IMR-90 (cell line): Measurements from ENCODE around the gene ADAMTS17. TPM values are rescaled to one million over a fixed set of nuclear protein-coding genes. Genes with fewer than 3 reads are reported as not detected.

Experiments used
- ATAC-seq: fragments of 200-7000 bp; cut with Tn5 transposase; 2 replicates; pipeline ENCODE4 v1.9.1; 2020; ENCODE audit warnings: low read depth, mild to moderate bottlenecking, moderate library complexity
- BruUV-seq: library from RNA; stranded (reverse); fragments of 400-500 nt; replicated peaks from 2 replicates; lab custom pipeline; 2021; lab: Mats Ljungman, UMichigan
- CTCF ChIA-PET: fragments of 300-600 bp; formaldehyde crosslinking; extraction: SDS; loops from one replicate; lab custom pipeline; 2021; ENCODE audit warnings: antibody characterized with exemption; lab: Yijun Ruan, JAX
- POLR2A ChIA-PET: fragments of 300-600 bp; sonication (Branson Sonifier 250); formaldehyde crosslinking; loops from one replicate; lab custom pipeline; 2022; ENCODE audit warnings: antibody characterized with exemption; ENCODE audit not compliant: unreplicated experiment; lab: Charles Lee
- DNase-seq: peaks from one replicate; pipeline ENCODE4 v3.0.0; 2013
- H2AFZ ChIP-seq: replicated peaks from 2 replicates; pipeline ENCODE3; 2013; ENCODE audit warnings: low read length, mild to moderate bottlenecking; ENCODE audit not compliant: poor library complexity
- H2AK5ac ChIP-seq: 2 replicates; pipeline ENCODE4 v1.6.1; 2013; ENCODE audit warnings: low read depth, low read length, inconsistent platforms
- H2AK9ac ChIP-seq: replicated peaks from 2 replicates; pipeline ENCODE3; 2013; ENCODE audit warnings: mild to moderate bottlenecking, low read depth, low read length, moderate library complexity; ENCODE audit not compliant: poor library complexity
- H2BK120ac ChIP-seq: 2 replicates; pipeline ENCODE4 v1.6.1; 2013; ENCODE audit warnings: low read depth, low read length, inconsistent platforms
- H2BK15ac ChIP-seq: 3 replicates; pipeline ENCODE4 v1.6.1; 2013; ENCODE audit warnings: low read depth, low read length, inconsistent platforms
- H2BK20ac ChIP-seq: 2 replicates; pipeline ENCODE4 v1.6.1; 2013; ENCODE audit warnings: low read depth, mild to moderate bottlenecking, inconsistent platforms, low read length, moderate library complexity
- H2BK5ac ChIP-seq: 2 replicates; pipeline ENCODE4 v1.6.1; 2013; ENCODE audit warnings: mild to moderate bottlenecking, low read depth, low read length, inconsistent platforms; ENCODE audit not compliant: poor library complexity, severe bottlenecking
- H3K14ac ChIP-seq: replicated peaks from 2 replicates; pipeline ENCODE4 v1.6.1; 2013; ENCODE audit warnings: low read depth, low read length, inconsistent platforms
- H3K18ac ChIP-seq: 2 replicates; pipeline ENCODE4 v1.6.1; 2013; ENCODE audit warnings: low read depth, low read length, control low read depth
- H3K23ac ChIP-seq: 2 replicates; pipeline ENCODE4 v1.6.1; 2013; ENCODE audit warnings: low read depth, low read length, inconsistent platforms
- H3K27ac ChIP-seq: 2 replicates; pipeline ENCODE4 v1.5.1; 2013; ENCODE audit warnings: mild to moderate bottlenecking, control low read depth, low read length; ENCODE audit not compliant: insufficient read depth
- H3K27me3 ChIP-seq: 2 replicates; pipeline ENCODE4 v1.6.1; 2013; ENCODE audit warnings: low read length; ENCODE audit not compliant: control insufficient read depth, insufficient read depth
- H3K36me3 ChIP-seq: 2 replicates; pipeline ENCODE4 v1.6.1; 2013; ENCODE audit warnings: low read length, mixed read lengths; ENCODE audit not compliant: control insufficient read depth, insufficient read depth
- H3K4ac ChIP-seq: 2 replicates; pipeline ENCODE4 v1.6.1; 2013; ENCODE audit warnings: low read depth, low read length, inconsistent platforms
- H3K4me1 ChIP-seq: 2 replicates; pipeline ENCODE4 v1.6.1; 2013; ENCODE audit warnings: low read length, mixed read lengths; ENCODE audit not compliant: control insufficient read depth, insufficient read depth
- H3K4me2 ChIP-seq: 2 replicates; pipeline ENCODE4 v1.6.1; 2013; ENCODE audit warnings: low read depth, mild to moderate bottlenecking, control low read depth, low read length, moderate library complexity
- H3K4me3 ChIP-seq: 2 replicates; pipeline ENCODE4 v1.5.1; 2013; ENCODE audit warnings: low read depth, mild to moderate bottlenecking, control low read depth, low read length, moderate library complexity; ENCODE audit not compliant: insufficient read depth
- H3K56ac ChIP-seq: 2 replicates; pipeline ENCODE4 v1.6.1; 2013; ENCODE audit warnings: low read length, inconsistent platforms; ENCODE audit not compliant: insufficient read depth; ENCODE audit errors: extremely low read depth
- H3K79me1 ChIP-seq, 2 experiments: 2 replicates each; pipeline ENCODE4 v1.6.1; 2013; ENCODE audit warnings: low read length in 2 of 2, inconsistent platforms in 1 of 2, low read depth in 1 of 2
- H3K9ac ChIP-seq: 2 replicates; pipeline ENCODE4 v1.6.1; 2013; ENCODE audit warnings: low read depth, low read length, control low read depth
- H3K9me1 ChIP-seq: 2 replicates; pipeline ENCODE4 v1.6.1; 2013; ENCODE audit warnings: low read length, inconsistent platforms; ENCODE audit not compliant: insufficient read depth
- H3K9me3 ChIP-seq: 2 replicates; pipeline ENCODE4 v1.6.1; 2013; ENCODE audit warnings: low read length; ENCODE audit not compliant: control insufficient read depth, insufficient read depth
- H4K20me1 ChIP-seq: 2 replicates; pipeline ENCODE4 v1.6.1; 2013; ENCODE audit warnings: low read length, inconsistent platforms; ENCODE audit not compliant: insufficient read depth
- H4K5ac ChIP-seq: 2 replicates; pipeline ENCODE4 v1.6.1; 2013; ENCODE audit warnings: mild to moderate bottlenecking, low read depth, low read length, control low read depth
- H4K8ac ChIP-seq, 2 experiments: 2 replicates each; pipeline ENCODE4 v1.6.1; 2013; ENCODE audit warnings: low read depth in 2 of 2, low read length in 2 of 2, control low read depth in 1 of 2, inconsistent platforms in 1 of 2
- H4K91ac ChIP-seq: 2 replicates; pipeline ENCODE4 v1.6.1; 2013; ENCODE audit warnings: low read depth, low read length, inconsistent platforms; ENCODE audit not compliant: insufficient read depth
- POLR2A ChIP-seq: IDR thresholded peaks from 2 replicates; pipeline ENCODE4 v1.6.1; 2012; ENCODE audit warnings: mild to moderate bottlenecking, low read depth, low read length
- SMC3 ChIP-seq: fragments of 150-350 bp; IDR thresholded peaks from 2 replicates; pipeline ENCODE4 v1.6.1; 2016; ENCODE audit warnings: low read depth, mild to moderate bottlenecking, antibody characterized with exemption, low read length, moderate library complexity
- WGBS, 2 experiments: methylation state at CpG; one replicate each; pipeline versions ENCODE4 v1.1.5 to v1.1.7; 2013; ENCODE audit warnings: missing lambda C conversion rate in 2 of 2; ENCODE audit not compliant: insufficient read length in 1 of 2; ENCODE audit errors: extremely low coverage in 2 of 2; 5-methylcytosine and 5-hydroxymethylcytosine counted together
- dilution Hi-C: fragments of 300-500 bp; cut with HindIII; formaldehyde crosslinking; loops from one replicate; pipeline ENCODE4 v1.14.3; 2018; ENCODE audit warnings: low sequenced_read_pairs; ENCODE audit not compliant: unreplicated experiment
- in situ Hi-C: fragments of 300-500 bp; cut with MboI; formaldehyde crosslinking; loops from 3 replicates; pipeline ENCODE4 v1.14.3; 2019; ENCODE audit warnings: low sequenced_read_pairs, inconsistent platforms, mixed read lengths
- intact Hi-C: fragments of 100-400 bp; cut with micrococcal nuclease; formaldehyde crosslinking; loops from 2 replicates; pipeline ENCODE4 v1.10.0; 2022
- polyA plus RNA-seq, 3 experiments: library from polyadenylated mRNA; depleted of rRNA; stranded (reverse); fragments of >200 nt; gene quantifications; 2 replicates each; pipeline ENCODE4 v1.2.3, GENCODE V29; 2012; ENCODE audit warnings: low replicate concordance in 1 of 3
- total RNA-seq: library from RNA; depleted of rRNA; stranded (reverse); fragments of >200 nt; gene quantifications from 2 replicates; pipeline ENCODE4 v1.2.3, GENCODE V29; 2012
- TF ChIP-seq, protein P1 (sequence below): conservative IDR thresholded peaks from 2 replicates; pipeline ENCODE4 v1.5.1; 2012; ENCODE audit warnings: mild to moderate bottlenecking, low read depth, low read length, improper control_type of control experiment
- TF ChIP-seq, protein P2 (sequence below): fragments of 150-350 bp; IDR thresholded peaks from 2 replicates; pipeline ENCODE4 v1.6.1; 2017; ENCODE audit warnings: mild to moderate bottlenecking, antibody characterized with exemption, low read length, low read depth

Gene ADAMTS17
- total and polyA plus RNA-seq, 2 of the 4 experiments (the other 2 are of a cell fraction) = 0.03 TPM; not detected in 1

DNA sequence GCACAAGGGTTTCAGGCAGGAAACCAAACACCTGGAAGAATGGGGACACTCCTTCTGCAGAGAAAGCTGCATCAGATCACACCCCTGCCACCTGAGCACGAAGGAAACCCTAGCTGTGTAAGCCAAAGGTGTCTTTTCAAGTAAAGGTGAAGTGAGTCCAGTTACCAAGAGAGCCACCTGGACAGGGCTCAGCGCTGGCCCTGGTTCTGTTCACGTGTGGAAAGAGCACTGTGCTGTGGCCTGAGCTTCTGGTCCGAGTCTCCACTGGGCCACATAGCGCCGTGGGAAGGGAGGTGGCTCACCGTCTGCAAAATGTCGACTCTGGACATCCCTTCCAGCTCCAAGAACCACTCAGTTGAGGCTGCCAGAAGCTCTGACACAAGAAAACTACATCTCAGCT, 151.1 kb downstream of the ADAMTS17 start:
- Histone ChIP-seq H3K4ac (no peak overlapping the region), H3K4me2 (no peak overlapping the region), H3K18ac (no peak overlapping the region), H2BK5ac (no peak overlapping the region), H3K9ac (no peak overlapping the region), H3K56ac (no peak overlapping the region), H3K23ac (no peak overlapping the region), H2BK15ac (no peak overlapping the region), H3K4me3 (no peak overlapping the region), H2BK120ac (no peak overlapping the region), H3K79me1 (no peaks in the 10 kb centered on the region), H3K14ac (no peak overlapping the region), H3K27me3 (no peaks in the 10 kb centered on the region), H4K20me1 (no peaks in the 10 kb centered on the region), H3K36me3 (no peaks in the 10 kb centered on the region), H2BK20ac (no peak overlapping the region), H3K4me1 (no peaks in the 10 kb centered on the region), H2AK9ac (no peak overlapping the region), H2AFZ (no peak overlapping the region), H3K27ac (no peak overlapping the region), H4K91ac (no peak overlapping the region), H2AK5ac (no peak overlapping the region), H4K8ac (no peak overlapping the region), H3K9me3 (peaks cover 63% of the 10 kb centered on the region), H3K9me1 (no peaks in the 10 kb centered on the region), H4K5ac (no peak overlapping the region)
- dilution Hi-C loops = no loop called here
- CTCF ChIA-PET = no interaction called here
- ATAC-seq (no peak), DNase-seq (no peak)
- BruUV-seq = no TSS peak
- in situ Hi-C loops = no loop called here
- TF ChIP-seq, protein P1, sequence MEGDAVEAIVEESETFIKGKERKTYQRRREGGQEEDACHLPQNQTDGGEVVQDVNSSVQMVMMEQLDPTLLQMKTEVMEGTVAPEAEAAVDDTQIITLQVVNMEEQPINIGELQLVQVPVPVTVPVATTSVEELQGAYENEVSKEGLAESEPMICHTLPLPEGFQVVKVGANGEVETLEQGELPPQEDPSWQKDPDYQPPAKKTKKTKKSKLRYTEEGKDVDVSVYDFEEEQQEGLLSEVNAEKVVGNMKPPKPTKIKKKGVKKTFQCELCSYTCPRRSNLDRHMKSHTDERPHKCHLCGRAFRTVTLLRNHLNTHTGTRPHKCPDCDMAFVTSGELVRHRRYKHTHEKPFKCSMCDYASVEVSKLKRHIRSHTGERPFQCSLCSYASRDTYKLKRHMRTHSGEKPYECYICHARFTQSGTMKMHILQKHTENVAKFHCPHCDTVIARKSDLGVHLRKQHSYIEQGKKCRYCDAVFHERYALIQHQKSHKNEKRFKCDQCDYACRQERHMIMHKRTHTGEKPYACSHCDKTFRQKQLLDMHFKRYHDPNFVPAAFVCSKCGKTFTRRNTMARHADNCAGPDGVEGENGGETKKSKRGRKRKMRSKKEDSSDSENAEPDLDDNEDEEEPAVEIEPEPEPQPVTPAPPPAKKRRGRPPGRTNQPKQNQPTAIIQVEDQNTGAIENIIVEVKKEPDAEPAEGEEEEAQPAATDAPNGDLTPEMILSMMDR = no peak
- TF ChIP-seq POLR2A (no peak), SMC3 (no peak)
- TF ChIP-seq, protein P2, sequence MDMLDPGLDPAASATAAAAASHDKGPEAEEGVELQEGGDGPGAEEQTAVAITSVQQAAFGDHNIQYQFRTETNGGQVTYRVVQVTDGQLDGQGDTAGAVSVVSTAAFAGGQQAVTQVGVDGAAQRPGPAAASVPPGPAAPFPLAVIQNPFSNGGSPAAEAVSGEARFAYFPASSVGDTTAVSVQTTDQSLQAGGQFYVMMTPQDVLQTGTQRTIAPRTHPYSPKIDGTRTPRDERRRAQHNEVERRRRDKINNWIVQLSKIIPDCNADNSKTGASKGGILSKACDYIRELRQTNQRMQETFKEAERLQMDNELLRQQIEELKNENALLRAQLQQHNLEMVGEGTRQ = no peak
- WGBS, 2 experiments = 27% methylated on average over 2 of the region's 8 CpGs; no CpG with 5 or more reads in 1 of the 2 experiments
- intact Hi-C loops = no loop called here
- POLR2A ChIA-PET = no interaction called here
